GM12878 (cell line): Measurements from ENCODE around the gene BNIP5. TPM values are rescaled to one million over a fixed set of nuclear protein-coding genes. Genes with fewer than 3 reads are reported as not detected.

Experiments
- ATAC-seq: fragments of 200-7000 bp; cut with Tn5 transposase; 3 replicates; pipeline ENCODE4 v1.9.1; 2020; ENCODE audit warnings: mild to moderate bottlenecking, moderate library complexity
- BruUV-seq: library from RNA; stranded (reverse); fragments of 400-500 nt; replicated peaks from 2 replicates; lab custom pipeline; 2021; lab: Mats Ljungman, UMichigan
- CTCF ChIA-PET: fragments of 300-600 bp; sonication (Branson Sonifier 250); formaldehyde crosslinking; extraction: SDS; loops from one replicate; lab custom pipeline; 2021; ENCODE audit warnings: inconsistent platforms; lab: Yijun Ruan, JAX
- POLR2A ChIA-PET: fragments of 350-600 bp; formaldehyde crosslinking; extraction: SDS; loops from one replicate; lab custom pipeline; 2021; ENCODE audit warnings: inconsistent platforms; lab: Charles Lee
- RAD21 ChIA-PET: fragments of 300-600 bp; sonication (Branson Sonifier 250); formaldehyde crosslinking; loops from one replicate; lab custom pipeline; 2023; ENCODE audit warnings: antibody characterized with exemption; ENCODE audit not compliant: unreplicated experiment; lab: Charles Lee
- SMC1A ChIA-PET: fragments of 300-600 bp; sonication (Branson Sonifier 250); formaldehyde crosslinking; loops from one replicate; lab custom pipeline; 2023; ENCODE audit not compliant: unreplicated experiment, uncharacterized antibody; lab: Charles Lee
- DNase-seq: peaks from one replicate; pipeline ENCODE4 v3.0.0-alpha.2; 2011; ENCODE audit warnings: low read depth, low spot score
- FAIRE-seq: peaks from 3 replicates; lab custom pipeline; 2011; peaks lifted over from hg19 to GRCh38; lab: Jason Lieb, UNC
- H2AFZ ChIP-seq: 2 replicates; pipeline ENCODE4 v1.6.0; 2011; ENCODE audit warnings: low read depth, low read length, control low read depth; ENCODE audit not compliant: control insufficient read depth
- H3K27ac ChIP-seq: 2 replicates; pipeline ENCODE4 v1.5.1; 2011; ENCODE audit warnings: control low read depth; ENCODE audit not compliant: control insufficient read depth, insufficient read depth
- H3K27me3 ChIP-seq, 2 experiments: replicated peaks in 1 of 2; 2 replicates each; pipeline versions ENCODE4 v1.6.0 to v1.6.1; 2011; ENCODE audit warnings: low read length in 1 of 2; ENCODE audit not compliant: control insufficient read depth in 2 of 2, insufficient read depth in 2 of 2
- H3K36me3 ChIP-seq, 2 experiments: 2 replicates each; pipeline ENCODE4 v1.5.1; 2011; ENCODE audit warnings: low read length in 1 of 2; ENCODE audit not compliant: control insufficient read depth in 2 of 2, insufficient read depth in 2 of 2
- H3K4me1 ChIP-seq: 2 replicates; pipeline ENCODE4 v1.6.1; 2011; ENCODE audit warnings: mild to moderate bottlenecking, low read length, moderate library complexity, mixed read lengths; ENCODE audit not compliant: control insufficient read depth, insufficient read depth
- H3K4me2 ChIP-seq: 2 replicates; pipeline ENCODE4 v1.6.0; 2011; ENCODE audit warnings: control low read depth; ENCODE audit not compliant: control insufficient read depth, insufficient read depth
- H3K4me3 ChIP-seq: fragments of 200-600 bp; sonication (generic); 2 replicates; pipeline ENCODE4 v1.5.1; 2016
- H3K79me2 ChIP-seq: 2 replicates; pipeline ENCODE4 v1.6.0; 2011; ENCODE audit warnings: low read length; ENCODE audit not compliant: control insufficient read depth, insufficient read depth
- H3K9ac ChIP-seq: 2 replicates; pipeline ENCODE4 v1.8.0; 2011; ENCODE audit warnings: low read length, control low read depth, mixed read lengths; ENCODE audit not compliant: control insufficient read depth, insufficient read depth
- H3K9me3 ChIP-seq: replicated peaks from 3 replicates; pipeline ENCODE4 v1.5.1; 2011; ENCODE audit warnings: mild to moderate bottlenecking, low read length; ENCODE audit not compliant: control insufficient read depth, insufficient read depth
- H4K20me1 ChIP-seq: 2 replicates; pipeline ENCODE4 v1.6.0; 2011; ENCODE audit not compliant: control insufficient read depth, insufficient read depth
- KLF5 ChIP-seq: fragments of 450-650 bp; IDR thresholded peaks from 2 replicates; pipeline ENCODE4 v1.6.1; 2014; ENCODE audit warnings: mild to moderate bottlenecking; ENCODE audit not compliant: partially characterized antibody
- NFIC ChIP-seq: IDR thresholded peaks from 2 replicates; pipeline ENCODE4 v1.6.1; 2012; ENCODE audit warnings: low read depth, mild to moderate bottlenecking, inconsistent platforms, low read length, moderate library complexity
- POU2F2 ChIP-seq: IDR thresholded peaks from 3 replicates; pipeline ENCODE4 v1.6.1; 2011; ENCODE audit warnings: low read depth, mild to moderate bottlenecking, low read length, borderline replicate concordance
- WGBS: methylation state at CpG from one replicate; pipeline ENCODE4 v1.1.6; 2016; ENCODE audit warnings: low lambda C conversion rate; ENCODE audit not compliant: insufficient replicate concordance, insufficient coverage; ENCODE audit errors: missing lambda C conversion rate; 5-methylcytosine and 5-hydroxymethylcytosine counted together
- in situ Hi-C: fragments of 300-500 bp; cut with MboI; formaldehyde crosslinking; loops from 9 replicates; pipeline ENCODE4 v1.14.3; 2018; ENCODE audit warnings: mixed read lengths
- intact Hi-C: fragments of 100-400 bp; cut with micrococcal nuclease; formaldehyde crosslinking; loops from one replicate; pipeline ENCODE4 v1.14.2; 2022; ENCODE audit not compliant: unreplicated experiment
- polyA plus RNA-seq, 11 experiments: library from polyadenylated mRNA; depleted of rRNA in 4 of 11; unstranded in 6 of 11; stranded (reverse) in 5 of 11; fragments of >200 nt; fragmentation: Nextera tagmentation in 4 of 11; fragmentation: Illumina TruSeq in 1 of 11; extraction: Ambion mirVana in 4 of 11; extraction: Trizol in 1 of 11; gene quantifications; 1 replicate in 1 of 11; 2 replicates in 10 of 11; pipeline versions ENCODE4 v1.2.1 to v1.2.3, GENCODE V29; 2011 to 2016; ENCODE audit warnings: inconsistent platforms in 2 of 11, missing spikeins in 2 of 11, low read depth in 1 of 11
- total RNA-seq, 4 experiments: library from RNA; depleted of rRNA in 3 of 4; stranded (reverse); fragments of >200 nt in 3 of 4; fragmentation: Illumina TruSeq in 1 of 4; extraction: Trizol in 1 of 4; gene quantifications; 2 replicates each; pipeline versions ENCODE4 v1.2.1 to v1.2.3, GENCODE V29; 2013 to 2021
- TF ChIP-seq, protein P1 (sequence below): fragments of 450-650 bp; IDR thresholded peaks from 2 replicates; pipeline ENCODE4 v1.6.1; 2017; ENCODE audit warnings: antibody characterized with exemption, mild to moderate bottlenecking, moderate library complexity

The BNIP5 gene
- total and polyA plus RNA-seq, 10 of the 15 experiments (the other 5 are each of a cell fraction or from before 2014, with no cell fraction given), result 0.02 to 0.68 (median 0.05) TPM; not detected in 2

DNA sequence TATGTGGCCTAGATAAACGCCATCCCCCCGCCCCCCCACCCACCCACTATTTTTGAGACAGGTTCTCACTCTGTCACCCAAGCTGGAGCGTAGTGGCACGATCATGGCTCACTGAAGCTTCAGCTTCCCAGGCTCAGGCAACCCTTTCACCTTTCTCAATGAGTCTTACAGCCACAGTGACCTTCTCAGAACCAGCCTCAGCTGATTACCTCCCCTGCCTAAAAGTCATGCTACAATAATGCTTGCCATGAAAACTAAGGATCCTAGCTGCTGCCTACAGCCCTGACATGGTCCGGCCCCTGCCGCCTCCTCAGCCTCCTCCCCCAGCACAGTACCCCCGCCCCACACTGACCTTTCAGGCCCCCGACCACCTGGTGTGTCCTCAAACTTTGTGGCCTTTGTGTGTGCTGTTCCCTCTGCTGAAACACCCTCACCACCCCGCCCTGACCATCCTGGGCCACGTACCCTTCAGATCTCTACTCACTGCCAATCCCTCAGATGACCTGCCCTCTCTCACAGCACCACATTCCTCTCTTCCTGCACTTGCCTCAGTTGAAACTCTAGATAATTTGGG, 35.5 kb downstream of the BNIP5 start (continued):
- TF ChIP-seq, protein P1, sequence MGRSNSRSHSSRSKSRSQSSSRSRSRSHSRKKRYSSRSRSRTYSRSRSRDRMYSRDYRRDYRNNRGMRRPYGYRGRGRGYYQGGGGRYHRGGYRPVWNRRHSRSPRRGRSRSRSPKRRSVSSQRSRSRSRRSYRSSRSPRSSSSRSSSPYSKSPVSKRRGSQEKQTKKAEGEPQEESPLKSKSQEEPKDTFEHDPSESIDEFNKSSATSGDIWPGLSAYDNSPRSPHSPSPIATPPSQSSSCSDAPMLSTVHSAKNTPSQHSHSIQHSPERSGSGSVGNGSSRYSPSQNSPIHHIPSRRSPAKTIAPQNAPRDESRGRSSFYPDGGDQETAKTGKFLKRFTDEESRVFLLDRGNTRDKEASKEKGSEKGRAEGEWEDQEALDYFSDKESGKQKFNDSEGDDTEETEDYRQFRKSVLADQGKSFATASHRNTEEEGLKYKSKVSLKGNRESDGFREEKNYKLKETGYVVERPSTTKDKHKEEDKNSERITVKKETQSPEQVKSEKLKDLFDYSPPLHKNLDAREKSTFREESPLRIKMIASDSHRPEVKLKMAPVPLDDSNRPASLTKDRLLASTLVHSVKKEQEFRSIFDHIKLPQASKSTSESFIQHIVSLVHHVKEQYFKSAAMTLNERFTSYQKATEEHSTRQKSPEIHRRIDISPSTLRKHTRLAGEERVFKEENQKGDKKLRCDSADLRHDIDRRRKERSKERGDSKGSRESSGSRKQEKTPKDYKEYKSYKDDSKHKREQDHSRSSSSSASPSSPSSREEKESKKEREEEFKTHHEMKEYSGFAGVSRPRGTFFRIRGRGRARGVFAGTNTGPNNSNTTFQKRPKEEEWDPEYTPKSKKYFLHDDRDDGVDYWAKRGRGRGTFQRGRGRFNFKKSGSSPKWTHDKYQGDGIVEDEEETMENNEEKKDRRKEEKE, result no peak

DNA sequence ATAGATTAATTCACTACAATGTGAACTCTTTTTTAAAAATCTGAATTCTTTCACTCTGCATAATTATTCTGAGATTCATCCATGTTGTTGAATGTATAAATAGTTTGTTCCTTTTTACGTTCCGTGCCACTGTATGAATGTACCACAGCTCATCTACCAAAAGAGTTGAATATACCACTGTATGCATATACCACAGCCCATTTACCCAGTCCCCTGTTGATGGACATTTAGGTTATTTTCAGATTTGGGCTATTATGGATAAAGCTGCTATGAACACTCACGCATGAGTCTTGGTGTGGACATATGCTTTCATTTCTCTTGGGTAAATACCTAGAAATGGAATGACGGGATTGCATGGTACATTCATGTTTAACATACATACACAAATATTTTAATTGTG, 38.7 kb downstream of the BNIP5 start:
- Histone ChIP-seq H3K9ac (no peak overlapping the region), H3K27me3 (peaks cover 0 to 2% of the 10 kb centered on the region in 2 experiments; a peak in 1 of 4 replicates), H3K79me2 (no peaks in the 10 kb centered on the region), H3K9me3 (no peaks in the 10 kb centered on the region), H3K36me3 (no peaks in the 10 kb centered on the region), H3K27ac (no peak overlapping the region), H3K4me3 (no peak overlapping the region), H2AFZ (no peak overlapping the region), H3K4me1 (no peaks in the 10 kb centered on the region), H3K4me2 (no peak overlapping the region), H4K20me1 (no peaks in the 10 kb centered on the region)
- DNase-seq, result no peak
- no peak for FAIRE-seq
- ChIA-PET SMC1A (interaction anchor here (0.9 to 11.4 kb wide), 3 partner anchors 9 to 65 kb away, joined by 3 to 188 read pairs (median 4); no protein-coding TSS in a partner anchor), CTCF (interaction anchor here (15.8 kb wide), 1 partner anchor 61 kb away, joined by 313 read pairs; no protein-coding TSS in a partner anchor), RAD21 (interaction anchor here (6.8 kb wide), 1 partner anchor 61 kb away, joined by 122 read pairs; no protein-coding TSS in a partner anchor), POLR2A (no interaction called here)
- in situ Hi-C loops, result no loop called here
- WGBS, result 8% methylated on average over 4 of the region's 4 CpGs
- ATAC-seq, result no peak
- no peak for TF ChIP-seq POU2F2
- TF ChIP-seq KLF5, result no peak
- TF ChIP-seq NFIC, result no peak
- intact Hi-C loops, result no loop called here
- no TSS peak for BruUV-seq
